Activated CD4-positive, alpha-beta memory T cell treated with anti-CD3 and anti-CD28 coated beads for 36 hours (primary cell): ENCODE measurements around the gene CLEC2A. TPM values are rescaled to one million over a fixed set of nuclear protein-coding genes. Genes with fewer than 3 reads are reported as not detected.

Source experiments
- CTCF ChIA-PET: fragments of 350-600 bp; sonication (Branson Sonifier 250); formaldehyde crosslinking; loops from one replicate; lab custom pipeline; 2021; ENCODE audit warnings: antibody characterized with exemption, inconsistent platforms; lab: Charles Lee
- POLR2A ChIA-PET: fragments of 350-600 bp; sonication (Branson Sonifier 250); formaldehyde crosslinking; loops from one replicate; lab custom pipeline; 2021; ENCODE audit warnings: antibody characterized with exemption; lab: Charles Lee
- DNase-seq: peaks from one replicate; pipeline ENCODE4 v3.0.0-alpha.2; 2020
- H3K27ac Mint-ChIP-seq: one replicate; pipeline ENCODE4 v1.8.0; 2021; ENCODE audit warnings: mixed read lengths
- H3K27me3 Mint-ChIP-seq: one replicate; pipeline ENCODE4 v1.8.0; 2021; ENCODE audit warnings: mixed read lengths
- H3K36me3 Mint-ChIP-seq: one replicate; pipeline ENCODE4 v1.8.0; 2021; ENCODE audit warnings: mixed read lengths
- H3K4me1 Mint-ChIP-seq: one replicate; pipeline ENCODE4 v1.8.0; 2021; ENCODE audit warnings: low read depth, mixed read lengths
- H3K4me3 Mint-ChIP-seq: one replicate; pipeline ENCODE4 v1.8.0; 2021; ENCODE audit warnings: mild to moderate bottlenecking, mixed read lengths
- H3K9me3 Mint-ChIP-seq: one replicate; pipeline ENCODE4 v1.8.0; 2021; ENCODE audit warnings: mixed read lengths
- intact Hi-C: fragments of 100-400 bp; cut with micrococcal nuclease; formaldehyde crosslinking; loops from one replicate; pipeline ENCODE4 v1.15.1; 2023
- total RNA-seq, 2 experiments: library from RNA; stranded (reverse); gene quantifications; one replicate each; pipeline ENCODE4 v1.2.3, GENCODE V29; 2021

Gene CLEC2A
- total RNA-seq, 2 experiments from 2014 or later: not detected

- no peaks in the 10 kb centered on the region for H3K9me3 Mint-ChIP-seq
- H3K27ac Mint-ChIP-seq: no peak overlapping the region
- H3K36me3 Mint-ChIP-seq: no peaks in the 10 kb centered on the region
- no peak for DNase-seq
- H3K27me3 Mint-ChIP-seq: peaks cover 3% of the 10 kb centered on the region
- no peak overlapping the region for H3K4me3 Mint-ChIP-seq
- no peaks in the 10 kb centered on the region for H3K4me1 Mint-ChIP-seq
- intact Hi-C loops: no loop called here
- ChIA-PET CTCF (interaction anchor here (0.9 kb wide), 1 partner anchor 180 kb away, joined by 3 read pairs; no protein-coding TSS in a partner anchor), POLR2A (no interaction called here)
These were observed 925 bp downstream of the CLEC2A start for GRCh38 chr12:9931245-9931644.

GRCh38 chr12:9928607-9929006 lies 3.6 kb downstream of the CLEC2A start:
- Mint-ChIP-seq H3K4me3 (no peak overlapping the region), H3K36me3 (no peaks in the 10 kb centered on the region), H3K9me3 (no peaks in the 10 kb centered on the region), H3K27ac (no peak overlapping the region), H3K4me1 (peaks cover 4% of the 10 kb centered on the region), H3K27me3 (peaks cover 3% of the 10 kb centered on the region)
- ChIA-PET POLR2A (no interaction called here), CTCF (interaction anchor here (1.3 to 4.9 kb wide), 4 partner anchors 115 to 186 kb away, joined by 3 to 58 read pairs (median 12); no protein-coding TSS in a partner anchor)
- intact Hi-C loops: no loop called here
- DNase-seq: no peak

DNA sequence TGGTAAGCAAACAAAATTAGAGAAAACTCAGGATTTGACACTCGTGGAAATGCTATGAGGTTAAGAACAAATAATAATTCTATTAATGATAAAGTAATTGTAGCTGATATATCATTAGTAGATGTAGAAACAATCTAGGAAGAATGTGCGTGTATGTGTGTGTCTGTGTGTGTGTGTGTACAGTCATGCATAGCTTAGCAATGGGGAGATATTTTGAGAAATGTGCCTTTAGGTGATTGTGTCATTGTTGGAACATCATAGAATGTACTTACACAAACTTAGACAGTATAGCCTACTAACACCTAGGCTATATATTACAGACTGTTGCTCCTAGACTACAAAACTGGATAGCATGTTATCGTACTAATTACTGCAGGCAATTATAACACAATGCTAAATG lies 5.3 kb downstream of the CLEC2A start:
- intact Hi-C loops: loop anchor here (1.0 kb wide), 1 partner anchor 113 kb away; no protein-coding TSS in a partner anchor
- no peak overlapping the region for H3K27ac Mint-ChIP-seq
- H3K4me3 Mint-ChIP-seq: no peak overlapping the region
- H3K4me1 Mint-ChIP-seq: peaks cover 14% of the 10 kb centered on the region
- ChIA-PET CTCF (interaction anchor here (1.0 to 4.9 kb wide), 6 partner anchors 20 to 184 kb away, joined by 3 to 58 read pairs (median 7); no protein-coding TSS in a partner anchor), POLR2A (no interaction called here)
- no peaks in the 10 kb centered on the region for H3K36me3 Mint-ChIP-seq
- peaks cover 3% of the 10 kb centered on the region for H3K27me3 Mint-ChIP-seq
- no peaks in the 10 kb centered on the region for H3K9me3 Mint-ChIP-seq
- DNase-seq: no peak

DNA sequence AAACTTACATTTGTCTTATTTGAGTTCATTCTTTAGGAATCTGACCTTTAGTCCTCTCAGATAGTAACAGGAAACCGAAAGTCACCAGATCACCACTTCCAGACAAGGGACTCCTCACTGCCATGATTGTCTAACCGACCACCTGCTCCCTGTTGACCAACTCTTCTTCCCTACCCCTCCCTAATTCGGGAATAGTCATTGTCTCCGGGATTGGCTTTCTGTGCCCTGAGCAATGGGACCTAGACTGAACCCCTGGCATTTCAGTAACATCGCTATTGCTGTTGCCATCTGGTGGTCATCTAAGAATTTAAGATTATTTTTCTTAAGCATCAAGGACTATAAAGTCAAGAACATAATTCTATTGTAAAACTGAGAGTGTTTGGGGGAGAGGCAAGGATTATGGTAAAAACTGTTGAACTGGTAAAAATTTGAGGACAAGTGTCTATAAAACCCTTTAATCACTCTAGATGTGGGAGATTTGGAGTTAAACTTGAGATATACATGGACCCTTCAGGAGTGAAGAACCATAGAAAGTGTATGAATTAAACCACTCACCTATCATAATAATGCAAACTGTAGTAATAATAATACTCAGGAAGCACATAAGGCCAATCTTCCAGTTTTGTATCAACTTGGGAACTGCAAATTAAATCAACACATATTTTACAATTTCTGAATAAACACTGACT lies 6.3 kb downstream of the CLEC2A start:
- CTCF ChIA-PET: interaction anchor here (0.8 to 4.9 kb wide), 13 partner anchors 9 to 183 kb away, joined by 3 to 58 read pairs (median 4); no protein-coding TSS in a partner anchor
- intact Hi-C loops: loop anchor here (1.0 to 2.0 kb wide), 3 partner anchors 57 to 176 kb away; partner anchors contain the start of gene CLEC2B
- Mint-ChIP-seq H3K36me3 (no peaks in the 10 kb centered on the region), H3K27ac (no peak overlapping the region), H3K27me3 (peaks cover 3% of the 10 kb centered on the region), H3K4me1 (peaks cover 14% of the 10 kb centered on the region), H3K9me3 (no peaks in the 10 kb centered on the region), H3K4me3 (peak overlapping the region; percentile 45)
- no peak for DNase-seq
- POLR2A ChIA-PET: no interaction called here

DNA sequence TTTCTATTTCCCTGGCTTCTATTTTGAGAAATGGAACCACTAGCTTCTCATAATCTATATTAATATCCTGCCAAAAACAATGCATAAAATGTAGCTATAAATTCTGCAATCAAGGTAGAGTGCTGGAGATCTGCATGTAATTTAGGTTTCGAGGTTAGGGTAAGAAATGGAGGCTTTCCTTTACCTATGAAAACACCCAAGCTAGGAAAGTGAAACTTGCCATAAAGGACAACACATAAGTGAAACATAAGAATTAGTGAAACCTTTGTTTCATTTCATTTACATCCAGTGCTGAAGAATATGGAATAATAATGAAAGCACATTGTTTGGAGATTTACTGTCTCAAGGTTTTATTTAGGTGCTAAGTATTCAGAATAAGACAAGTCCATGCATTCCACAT lies 9.7 kb downstream of the CLEC2A start:
- Mint-ChIP-seq H3K9me3 (no peaks in the 10 kb centered on the region), H3K4me1 (peaks cover 14% of the 10 kb centered on the region), H3K4me3 (no peak overlapping the region), H3K36me3 (no peaks in the 10 kb centered on the region), H3K27me3 (no peaks in the 10 kb centered on the region), H3K27ac (no peak overlapping the region)
- intact Hi-C loops: no loop called here
- CTCF ChIA-PET: interaction anchor here (1.3 to 2.8 kb wide), 3 partner anchors 108 to 179 kb away, joined by 3 to 21 read pairs (median 6); no protein-coding TSS in a partner anchor
- no peak for DNase-seq
- POLR2A ChIA-PET: no interaction called here

DNA sequence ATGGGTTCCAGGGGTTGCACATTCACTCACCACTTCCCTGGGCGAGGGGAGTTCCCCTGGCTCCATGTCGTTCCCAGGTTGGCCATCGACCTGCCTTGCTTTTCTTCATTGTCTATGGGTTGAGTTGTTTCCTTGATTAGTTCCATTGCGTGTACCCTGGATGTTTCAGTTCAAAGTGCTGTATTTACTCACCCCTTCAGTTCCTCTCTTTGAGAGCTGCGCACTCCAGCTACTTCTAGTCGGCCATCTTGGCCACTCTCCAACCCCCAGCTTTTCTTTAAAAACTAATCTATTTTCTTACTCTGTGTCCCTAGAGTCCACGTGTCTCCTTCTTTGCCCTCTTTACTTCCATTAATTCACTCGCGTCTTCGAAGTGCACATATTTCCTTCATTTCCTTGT lies 11.7 kb downstream of the CLEC2A start:
- no peak for DNase-seq
- peaks cover 10% of the 10 kb centered on the region for H3K4me1 Mint-ChIP-seq
- POLR2A ChIA-PET: no interaction called here
- H3K36me3 Mint-ChIP-seq: no peaks in the 10 kb centered on the region
- intact Hi-C loops: no loop called here
- no peak overlapping the region for H3K4me3 Mint-ChIP-seq
- H3K27ac Mint-ChIP-seq: no peak overlapping the region
- CTCF ChIA-PET: interaction anchor here (0.6 to 2.8 kb wide), 3 partner anchors 106 to 178 kb away, joined by 3 to 21 read pairs (median 3); no protein-coding TSS in a partner anchor
- no peaks in the 10 kb centered on the region for H3K9me3 Mint-ChIP-seq
- no peaks in the 10 kb centered on the region for H3K27me3 Mint-ChIP-seq

GRCh38 chr12:9919443-9919842 lies 12.7 kb downstream of the CLEC2A start:
- peaks cover 10% of the 10 kb centered on the region for H3K4me1 Mint-ChIP-seq
- H3K27me3 Mint-ChIP-seq: no peaks in the 10 kb centered on the region
- no peak for DNase-seq
- H3K9me3 Mint-ChIP-seq: no peaks in the 10 kb centered on the region
- CTCF ChIA-PET: interaction anchor here (1.8 kb wide), 1 partner anchor 13 kb away, joined by 4 read pairs; no protein-coding TSS in a partner anchor
- H3K27ac Mint-ChIP-seq: no peak overlapping the region
- H3K36me3 Mint-ChIP-seq: no peaks in the 10 kb centered on the region
- H3K4me3 Mint-ChIP-seq: no peak overlapping the region
- intact Hi-C loops: no loop called here
- POLR2A ChIA-PET: no interaction called here

- ChIA-PET POLR2A (no interaction called here), CTCF (no interaction called here)
- Mint-ChIP-seq H3K27ac (no peak overlapping the region), H3K4me1 (peaks cover 14% of the 10 kb centered on the region), H3K4me3 (no peak overlapping the region), H3K36me3 (peaks cover 15% of the 10 kb centered on the region), H3K9me3 (peaks cover 39% of the 10 kb centered on the region), H3K27me3 (no peaks in the 10 kb centered on the region)
- intact Hi-C loops: no loop called here
- DNase-seq: no peak
These were observed 20.5 kb downstream of the CLEC2A start for GRCh38 chr12:9911708-9912107.

DNA sequence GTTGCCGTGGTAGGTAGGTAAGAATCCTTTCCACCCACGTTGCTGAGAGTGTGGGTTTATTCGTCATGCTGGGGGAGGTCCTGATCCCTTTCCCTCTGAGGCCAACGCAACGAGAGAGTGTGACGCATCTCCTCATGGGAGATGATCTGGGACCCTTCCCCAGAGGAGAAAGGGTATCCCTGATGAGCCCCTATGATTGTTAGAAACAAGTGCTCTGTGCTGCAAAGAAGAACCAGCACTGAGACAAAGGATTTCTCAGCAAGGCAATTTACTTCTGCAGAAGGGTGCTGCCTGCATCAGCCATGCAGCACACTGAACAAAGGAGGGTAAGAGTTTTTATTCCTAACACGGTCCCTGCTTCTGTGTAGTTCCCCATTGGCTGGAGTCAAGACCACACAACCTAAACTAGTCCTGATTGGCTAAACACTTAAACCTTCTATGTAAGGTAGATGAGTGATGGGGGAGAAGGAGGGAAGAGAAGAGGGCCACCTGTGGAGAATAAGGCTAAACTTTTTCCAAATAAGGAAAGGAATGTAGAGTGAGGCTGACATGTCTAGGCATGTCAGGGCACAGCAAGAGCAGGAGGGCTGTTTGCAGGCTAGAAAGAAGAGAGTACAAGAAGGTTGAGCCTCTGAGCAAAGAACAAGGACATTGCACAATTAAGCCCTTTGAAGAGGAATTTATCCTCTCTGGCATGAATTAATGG lies 21.3 kb downstream of the CLEC2A start:
- ChIA-PET CTCF (no interaction called here), POLR2A (no interaction called here)
- Mint-ChIP-seq H3K4me3 (no peak overlapping the region), H3K27me3 (no peaks in the 10 kb centered on the region), H3K4me1 (peaks cover 22% of the 10 kb centered on the region), H3K9me3 (peaks cover 39% of the 10 kb centered on the region), H3K27ac (no peak overlapping the region), H3K36me3 (peaks cover 15% of the 10 kb centered on the region)
- intact Hi-C loops: no loop called here
- DNase-seq: no peak

- H3K9me3 Mint-ChIP-seq: peaks cover 39% of the 10 kb centered on the region
- peaks cover 22% of the 10 kb centered on the region for H3K4me1 Mint-ChIP-seq
- ChIA-PET CTCF (no interaction called here), POLR2A (no interaction called here)
- no peak overlapping the region for H3K4me3 Mint-ChIP-seq
- H3K27me3 Mint-ChIP-seq: no peaks in the 10 kb centered on the region
- H3K36me3 Mint-ChIP-seq: peaks cover 15% of the 10 kb centered on the region
- DNase-seq: no peak
- no peak overlapping the region for H3K27ac Mint-ChIP-seq
- intact Hi-C loops: no loop called here
These were observed 22.4 kb downstream of the CLEC2A start for GRCh38 chr12:9909724-9910123.

DNA sequence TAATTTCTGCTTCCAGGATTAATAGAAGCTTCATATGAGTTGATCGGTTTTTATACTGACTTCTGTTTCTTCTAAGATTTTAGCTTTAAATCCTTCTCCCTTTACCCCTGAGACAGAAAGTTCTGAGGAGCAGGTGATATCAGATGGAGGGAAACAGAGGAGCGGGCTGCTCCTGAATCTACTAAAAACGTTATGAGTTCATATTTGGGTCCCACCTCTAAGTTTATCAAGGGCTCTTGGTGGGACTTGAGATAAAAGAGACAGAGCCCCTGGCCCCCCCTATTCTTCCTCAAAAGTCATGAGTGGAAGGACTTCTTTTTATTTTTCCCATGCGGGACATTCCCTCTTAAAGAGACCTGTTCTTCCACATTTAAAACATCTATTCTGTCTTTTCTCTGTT lies 23.8 kb downstream of the CLEC2A start:
- H3K4me3 Mint-ChIP-seq: no peak overlapping the region
- H3K9me3 Mint-ChIP-seq: peaks cover 41% of the 10 kb centered on the region
- peaks cover 15% of the 10 kb centered on the region for H3K36me3 Mint-ChIP-seq
- peaks cover 22% of the 10 kb centered on the region for H3K4me1 Mint-ChIP-seq
- H3K27ac Mint-ChIP-seq: no peak overlapping the region
- CTCF ChIA-PET: interaction anchor here (2.1 to 4.1 kb wide), 3 partner anchors 17 to 158 kb away, joined by 4 to 15 read pairs (median 12); no protein-coding TSS in a partner anchor
- no peak for DNase-seq
- no peaks in the 10 kb centered on the region for H3K27me3 Mint-ChIP-seq
- intact Hi-C loops: no loop called here
- POLR2A ChIA-PET: interaction anchor here (1.2 kb wide), 1 partner anchor 97 kb away, joined by 4 read pairs; no protein-coding TSS in a partner anchor

DNA sequence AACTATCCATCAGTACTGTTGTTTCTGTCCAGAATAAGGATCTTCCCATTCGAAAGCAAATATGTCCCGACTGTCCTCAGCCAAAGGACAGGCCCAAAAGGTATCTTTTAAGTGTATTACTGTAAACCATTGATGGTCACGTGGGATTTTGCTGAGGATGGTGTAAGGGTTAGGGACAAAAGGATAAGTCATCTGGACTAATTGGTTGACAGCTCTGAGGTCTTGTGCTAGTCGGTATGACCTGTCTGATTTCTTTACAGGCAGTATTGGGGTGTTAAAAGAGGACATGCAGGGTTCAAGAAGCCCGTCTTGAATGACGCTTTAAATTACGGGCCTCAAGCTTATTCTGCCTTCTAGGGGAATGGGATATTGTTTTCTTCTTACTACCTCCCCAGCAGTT lies 24.4 kb downstream of the CLEC2A start:
- ChIA-PET CTCF (interaction anchor here (2.1 to 4.1 kb wide), 3 partner anchors 18 to 158 kb away, joined by 4 to 15 read pairs (median 12); no protein-coding TSS in a partner anchor), POLR2A (interaction anchor here (1.2 to 1.4 kb wide), 2 partner anchors 41 to 96 kb away, joined by 3 to 4 read pairs; no protein-coding TSS in a partner anchor)
- peaks cover 14% of the 10 kb centered on the region for H3K36me3 Mint-ChIP-seq

More for the DNA sequence above, 24.4 kb downstream of the CLEC2A start:
- peaks cover 21% of the 10 kb centered on the region for H3K4me1 Mint-ChIP-seq
- H3K27ac Mint-ChIP-seq: no peak overlapping the region
- no peak overlapping the region for H3K4me3 Mint-ChIP-seq
- intact Hi-C loops: no loop called here
- H3K9me3 Mint-ChIP-seq: peaks cover 45% of the 10 kb centered on the region
- H3K27me3 Mint-ChIP-seq: no peaks in the 10 kb centered on the region
- DNase-seq: no peak
